ENCODE measurements around the gene C16orf90.

Gene C16orf90

DNA sequence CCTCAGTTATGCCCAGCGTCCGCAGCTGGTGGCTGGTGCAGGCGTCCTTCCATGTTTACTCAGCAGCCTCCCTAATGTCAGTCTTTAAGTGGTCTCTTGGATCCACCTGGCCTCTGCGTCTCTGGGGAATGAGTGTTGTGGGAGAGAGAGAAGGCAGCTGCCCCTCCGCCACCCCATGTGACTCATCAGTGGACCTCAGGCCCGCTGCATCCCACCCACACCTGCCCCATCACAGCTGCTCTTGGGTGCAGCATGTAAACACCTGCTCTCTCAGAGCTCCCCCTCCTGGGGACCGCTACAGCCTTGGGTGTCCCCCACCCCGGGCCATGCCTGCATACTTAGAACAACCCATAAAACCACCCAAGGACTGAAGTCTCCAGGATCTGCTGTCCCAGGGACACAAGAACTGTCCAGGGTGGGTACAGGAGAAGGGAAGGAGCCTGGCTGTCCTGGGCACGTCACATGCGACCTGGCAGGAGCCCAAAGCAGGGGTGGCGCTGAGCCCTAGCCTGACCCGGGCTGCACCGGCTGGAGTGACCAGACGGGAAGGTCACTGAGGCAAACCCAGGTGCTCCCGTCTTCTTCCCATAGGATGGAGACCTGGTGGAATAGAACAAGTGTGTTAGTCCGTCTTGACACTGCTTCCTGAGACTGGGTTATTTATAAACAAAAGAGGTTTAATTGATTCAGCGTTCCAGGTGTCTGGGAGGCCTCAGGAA, 4.2 kb downstream of the C16orf90 start:
- peaks cover 0 to 19% of the 10 kb centered on the region in 2 experiments; a peak in 1 of 3 replicates for H3K36me3 ChIP-seq (ENCODE audit: control insufficient read depth in 2 of 2, insufficient read depth in 1 of 2, low read length in 2 of 2)
- TF ChIP-seq EGR2 (tag by site-specific recombination; IDR thresholded peaks at IDR 0.05; ENCODE audit: low read depth) = peak; percentile 53
- TF ChIP-seq ZFHX2 (tag by site-specific recombination; conservative IDR thresholded peaks at IDR 0.05) = peak; percentile 54
- TF ChIP-seq, protein P1, sequence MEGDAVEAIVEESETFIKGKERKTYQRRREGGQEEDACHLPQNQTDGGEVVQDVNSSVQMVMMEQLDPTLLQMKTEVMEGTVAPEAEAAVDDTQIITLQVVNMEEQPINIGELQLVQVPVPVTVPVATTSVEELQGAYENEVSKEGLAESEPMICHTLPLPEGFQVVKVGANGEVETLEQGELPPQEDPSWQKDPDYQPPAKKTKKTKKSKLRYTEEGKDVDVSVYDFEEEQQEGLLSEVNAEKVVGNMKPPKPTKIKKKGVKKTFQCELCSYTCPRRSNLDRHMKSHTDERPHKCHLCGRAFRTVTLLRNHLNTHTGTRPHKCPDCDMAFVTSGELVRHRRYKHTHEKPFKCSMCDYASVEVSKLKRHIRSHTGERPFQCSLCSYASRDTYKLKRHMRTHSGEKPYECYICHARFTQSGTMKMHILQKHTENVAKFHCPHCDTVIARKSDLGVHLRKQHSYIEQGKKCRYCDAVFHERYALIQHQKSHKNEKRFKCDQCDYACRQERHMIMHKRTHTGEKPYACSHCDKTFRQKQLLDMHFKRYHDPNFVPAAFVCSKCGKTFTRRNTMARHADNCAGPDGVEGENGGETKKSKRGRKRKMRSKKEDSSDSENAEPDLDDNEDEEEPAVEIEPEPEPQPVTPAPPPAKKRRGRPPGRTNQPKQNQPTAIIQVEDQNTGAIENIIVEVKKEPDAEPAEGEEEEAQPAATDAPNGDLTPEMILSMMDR (tag by site-specific recombination; IDR thresholded peaks at IDR 0.05) = peak; percentile 26; the same call in 1 of the 2 replicates
- TF ChIP-seq ZNF341 (tag by site-specific recombination; IDR thresholded peaks at IDR 0.05; ENCODE audit: low read depth) = no peak
- no peak overlapping the region for H3K4me3 ChIP-seq (ENCODE audit: low read depth, low read length)
- no peaks in the 10 kb centered on the region for H3K4me1 ChIP-seq (ENCODE audit: control insufficient read depth, insufficient read depth, low read length)
- no peak overlapping the region for H3K27ac ChIP-seq (ENCODE audit: extremely low read depth, low read depth, low read length)
- POLR2A ChIA-PET = interaction anchor here (0.7 to 1.1 kb wide), 2 partner anchors 12 to 62 kb away, joined by 3 read pairs; no protein-coding TSS in a partner anchor
- CTCF ChIA-PET = interaction anchor here (1.1 kb wide), 1 partner anchor 13 kb away, joined by 3 read pairs; no protein-coding TSS in a partner anchor
- no peaks in the 10 kb centered on the region for H3K9me3 ChIP-seq (ENCODE audit: control insufficient read depth, insufficient read depth, low read depth, low read length)

DNA sequence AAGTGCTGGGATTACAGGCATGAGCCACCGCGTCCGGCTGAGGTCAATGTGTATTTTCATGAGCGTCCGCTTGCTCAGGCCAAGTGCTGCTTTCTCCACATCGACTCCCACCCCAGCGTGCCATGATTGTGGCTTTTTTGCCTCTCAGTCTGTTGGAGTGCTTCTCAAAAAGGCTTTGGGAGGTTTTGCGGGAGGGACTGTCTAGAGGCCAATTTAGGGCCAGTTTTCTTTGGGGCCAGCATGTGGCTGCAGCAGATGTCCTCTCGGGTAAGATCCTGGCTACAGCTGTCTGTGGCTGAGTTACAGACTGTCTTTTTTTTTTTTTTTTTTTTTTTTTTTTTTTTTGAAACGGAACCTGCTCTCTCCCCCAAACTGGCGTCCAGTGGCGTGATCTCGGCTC, 6.5 kb downstream of the C16orf90 start:
- H3K27ac ChIP-seq (ENCODE audit: extremely low read depth, low read depth, low read length) = no peak overlapping the region
- H3K9me3 ChIP-seq (ENCODE audit: control insufficient read depth, insufficient read depth, low read depth, low read length) = no peaks in the 10 kb centered on the region
- ChIA-PET CTCF (no interaction called here), POLR2A (interaction anchor here (0.5 to 0.6 kb wide), 3 partner anchors 203 to 301 kb away, joined by 4 to 7 read pairs (median 4); no protein-coding TSS in a partner anchor)
- H3K4me1 ChIP-seq (ENCODE audit: control insufficient read depth, insufficient read depth, low read length) = no peaks in the 10 kb centered on the region
- TF ChIP-seq YY2 (tag by site-specific recombination; IDR thresholded peaks at IDR 0.05) (no peak), ZNF660 (tag by site-specific recombination; IDR thresholded peaks at IDR 0.05) (no peak), TCF7L2 (IDR thresholded peaks at IDR 0.05; ENCODE audit: borderline replicate concordance, low read depth, low read length) (no peak), ZNF341 (tag by site-specific recombination; IDR thresholded peaks at IDR 0.05; ENCODE audit: low read depth) (no peak), ZNF169 (tag by site-specific recombination; IDR thresholded peaks at IDR 0.05) (no peak), ZNF600 (tag by site-specific recombination; IDR thresholded peaks at IDR 0.05) (no peak)
- TF ChIP-seq, protein P2, sequence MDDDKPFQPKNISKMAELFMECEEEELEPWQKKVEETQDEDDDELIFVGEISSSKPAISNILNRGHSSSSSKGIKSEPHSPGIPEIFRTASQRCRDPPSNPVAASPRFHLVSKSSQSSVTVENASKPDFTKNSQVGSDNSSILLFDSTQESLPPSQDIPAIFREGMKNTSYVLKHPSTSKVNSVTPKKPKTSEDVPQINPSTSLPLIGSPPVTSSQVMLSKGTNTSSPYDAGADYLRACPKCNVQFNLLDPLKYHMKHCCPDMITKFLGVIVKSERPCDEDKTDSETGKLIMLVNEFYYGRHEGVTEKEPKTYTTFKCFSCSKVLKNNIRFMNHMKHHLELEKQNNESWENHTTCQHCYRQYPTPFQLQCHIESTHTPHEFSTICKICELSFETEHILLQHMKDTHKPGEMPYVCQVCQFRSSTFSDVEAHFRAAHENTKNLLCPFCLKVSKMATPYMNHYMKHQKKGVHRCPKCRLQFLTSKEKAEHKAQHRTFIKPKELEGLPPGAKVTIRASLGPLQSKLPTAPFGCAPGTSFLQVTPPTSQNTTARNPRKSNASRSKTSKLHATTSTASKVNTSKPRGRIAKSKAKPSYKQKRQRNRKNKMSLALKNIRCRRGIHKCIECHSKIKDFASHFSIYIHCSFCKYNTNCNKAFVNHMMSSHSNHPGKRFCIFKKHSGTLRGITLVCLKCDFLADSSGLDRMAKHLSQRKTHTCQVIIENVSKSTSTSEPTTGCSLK (tag by site-specific recombination; IDR thresholded peaks at IDR 0.05) = no peak
- H3K36me3 ChIP-seq (ENCODE audit: control insufficient read depth in 2 of 2, insufficient read depth in 1 of 2, low read length in 2 of 2) = peaks cover 0 to 42% of the 10 kb centered on the region in 2 experiments; a peak in 1 of 3 replicates
- no peak overlapping the region for H3K4me3 ChIP-seq (ENCODE audit: low read depth, low read length)

DNA sequence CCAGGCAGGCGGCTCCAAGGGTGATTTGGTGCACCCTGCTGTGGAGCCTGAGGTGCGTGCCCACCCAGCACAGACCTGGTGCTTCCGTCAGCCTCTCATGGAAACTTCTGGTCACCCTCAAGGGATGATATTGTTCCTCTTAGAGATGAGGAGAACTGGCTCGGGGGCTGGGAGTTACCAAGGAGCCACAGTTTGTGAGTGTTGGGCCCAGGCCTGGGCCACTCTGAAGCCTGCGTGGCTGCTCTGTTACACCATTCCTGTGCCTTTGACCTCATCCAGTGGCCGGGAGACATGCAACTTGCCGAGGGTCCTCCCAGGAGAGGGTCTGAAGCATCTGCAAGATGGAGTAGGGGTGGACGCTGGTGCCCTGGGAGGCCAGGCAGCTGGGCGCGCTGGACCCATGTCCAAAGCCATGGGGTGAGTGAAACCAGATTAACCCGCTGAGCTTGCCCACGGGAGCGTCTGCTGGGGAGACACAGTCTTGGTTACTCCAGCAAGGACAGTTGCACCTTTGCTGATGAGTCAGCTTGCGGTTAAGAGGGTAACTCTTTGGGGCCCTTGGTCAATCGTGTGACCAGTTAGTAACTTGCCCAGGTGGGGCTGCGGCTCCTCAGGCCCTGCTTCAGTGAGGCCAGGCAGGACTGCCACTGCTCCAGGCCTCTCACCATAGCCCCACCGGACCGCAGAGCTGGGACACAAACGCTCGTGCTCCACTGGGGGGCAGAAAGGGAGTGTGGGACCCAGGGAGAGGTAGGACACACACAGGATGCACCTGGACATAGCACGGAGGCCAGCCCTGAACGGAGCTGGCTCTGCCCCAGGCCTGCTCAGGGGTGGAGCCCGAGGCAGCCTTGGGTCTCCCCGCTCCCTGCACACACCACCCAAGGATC, 7.5 kb downstream of the C16orf90 start:
- TF ChIP-seq, protein P1 (tag by site-specific recombination; IDR thresholded peaks at IDR 0.05) = 0 out of 2 replicates have a peak, but pooled peaks have one; percentile 16
- no peak for TF ChIP-seq ZBTB8A (tag by site-specific recombination; IDR thresholded peaks at IDR 0.05)
- H3K36me3 ChIP-seq (ENCODE audit: control insufficient read depth in 2 of 2, insufficient read depth in 1 of 2, low read length in 2 of 2) = peaks cover 0 to 52% of the 10 kb centered on the region in 2 experiments; a peak in 1 of 3 replicates
- no peaks in the 10 kb centered on the region for H3K4me1 ChIP-seq (ENCODE audit: control insufficient read depth, insufficient read depth, low read length)
- no peak overlapping the region for H3K4me3 ChIP-seq (ENCODE audit: low read depth, low read length)
- POLR2A ChIA-PET = interaction anchor here (0.5 kb wide), 1 partner anchor 300 kb away, joined by 4 read pairs; no protein-coding TSS in a partner anchor
- CTCF ChIA-PET = no interaction called here
- H3K9me3 ChIP-seq (ENCODE audit: control insufficient read depth, insufficient read depth, low read depth, low read length) = no peaks in the 10 kb centered on the region
- no peak overlapping the region for H3K27ac ChIP-seq (ENCODE audit: extremely low read depth, low read depth, low read length)

Data from HEK293 (cell line).